HepG2 (cell line): ENCODE results near the gene SLC6A14. TPM values are rescaled to one million over a fixed set of nuclear protein-coding genes. Genes with fewer than 3 reads are reported as not detected.

Source experiments
- ATAC-seq: fragments of 200-7000 bp; cut with Tn5 transposase; 3 replicates; pipeline ENCODE4 v1.9.1; 2020; ENCODE audit warnings: mild to moderate bottlenecking, moderate library complexity
- BruUV-seq: library from RNA; stranded (reverse); fragments of 400-500 nt; replicated peaks from 2 replicates; lab custom pipeline; 2021; lab: Mats Ljungman, UMichigan
- CTCF ChIA-PET: fragments of 300-600 bp; formaldehyde crosslinking; extraction: SDS; loops from one replicate; lab custom pipeline; 2021; ENCODE audit warnings: low total read pairs, inconsistent platforms, low intra/inter-chr PET ratio; lab: Yijun Ruan, JAX
- POLR2A ChIA-PET: fragments of 350-600 bp; sonication (Branson Sonifier 250); formaldehyde crosslinking; loops from one replicate; lab custom pipeline; 2020; ENCODE audit warnings: antibody characterized with exemption, inconsistent platforms; lab: Yijun Ruan, JAX
- DNase-seq: peaks from one replicate; pipeline ENCODE4 v3.0.0-alpha.2; 2015; ENCODE audit warnings: low spot score
- FAIRE-seq: peaks from 3 replicates; lab custom pipeline; 2011; peaks lifted over from hg19 to GRCh38; lab: Jason Lieb, UNC
- H2AFZ ChIP-seq: one replicate; pipeline ENCODE4 v1.6.1; 2011; ENCODE audit warnings: low read length, inconsistent platforms
- H3K27ac ChIP-seq: fragments of 300-600 bp; 3 replicates; pipeline ENCODE4 v1.8.0; 2011; ENCODE audit warnings: mixed run types, mild to moderate bottlenecking, mixed read lengths, low read length, inconsistent platforms; ENCODE audit not compliant: insufficient read depth; ENCODE audit errors: extremely low read length
- H3K27me3 ChIP-seq, 2 experiments: fragments of 200-600 bp in 1 of 2; 2 replicates in 1 of 2; 3 replicates in 1 of 2; pipeline versions ENCODE4 v1.6.0 to v1.8.0; 2011; ENCODE audit warnings: low read length in 2 of 2, mild to moderate bottlenecking in 2 of 2, moderate library complexity in 2 of 2, inconsistent platforms in 1 of 2; ENCODE audit not compliant: insufficient read depth in 2 of 2, control insufficient read depth in 1 of 2
- H3K36me3 ChIP-seq, 2 experiments: fragments of 200-600 bp in 1 of 2; replicated peaks in 1 of 2; 2 replicates in 1 of 2; 3 replicates in 1 of 2; pipeline versions ENCODE4 v1.5.1 to v1.8.0; 2011; ENCODE audit warnings: low read length in 2 of 2, inconsistent platforms in 1 of 2; ENCODE audit not compliant: insufficient read depth in 2 of 2, control insufficient read depth in 1 of 2
- H3K4me1 ChIP-seq: 2 replicates; pipeline ENCODE4 v1.5.1; 2012; ENCODE audit warnings: low read length, inconsistent platforms; ENCODE audit not compliant: insufficient read depth
- H3K4me2 ChIP-seq: 2 replicates; pipeline ENCODE4 v1.6.0; 2011; ENCODE audit warnings: low read depth, low read length, inconsistent platforms
- H3K4me3 ChIP-seq, 3 experiments: fragments of 200-600 bp in 1 of 3; sonication (generic), shearing (Covaris generic) in 1 of 3; replicated peaks in 1 of 3; 2 replicates each; pipeline ENCODE4 v1.5.1; 2011 to 2016; ENCODE audit warnings: low read length in 3 of 3, inconsistent platforms in 2 of 3, low read depth in 2 of 3, mild to moderate bottlenecking in 2 of 3, control low read depth in 1 of 3, mixed read lengths in 1 of 3; ENCODE audit not compliant: insufficient read depth in 1 of 3
- H3K79me2 ChIP-seq: one replicate; pipeline ENCODE4 v1.6.1; 2011; ENCODE audit warnings: low read length, inconsistent platforms; ENCODE audit not compliant: insufficient read depth
- H3K9ac ChIP-seq: 2 replicates; pipeline ENCODE4 v1.6.0; 2011; ENCODE audit warnings: mild to moderate bottlenecking, low read depth, low read length, inconsistent platforms; ENCODE audit not compliant: insufficient read depth
- H3K9me3 ChIP-seq: 2 replicates; pipeline ENCODE4 v1.5.1; 2012; ENCODE audit warnings: mild to moderate bottlenecking, low read length
- H4K20me1 ChIP-seq: 2 replicates; pipeline ENCODE4 v1.6.0; 2011; ENCODE audit warnings: inconsistent platforms, mild to moderate bottlenecking, low read length, moderate library complexity; ENCODE audit not compliant: insufficient read depth
- E2F5 ChIP-seq: sonication (generic); formaldehyde crosslinking; conservative IDR thresholded peaks from 2 replicates; pipeline ENCODE4 v1.4.0; 2020; ENCODE audit warnings: missing genetic modification reagents
- ELK4 ChIP-seq: sonication (generic); formaldehyde crosslinking; IDR thresholded peaks from 2 replicates; pipeline ENCODE4 v1.9.0; 2021; ENCODE audit warnings: missing genetic modification reagents, borderline replicate concordance
- ERF ChIP-seq: IDR thresholded peaks from 2 replicates; pipeline ENCODE4 v1.6.1; 2018; ENCODE audit warnings: missing biosample characterization, missing genetic modification reagents
- KDM2A ChIP-seq: sonication (generic); formaldehyde crosslinking; IDR thresholded peaks from 2 replicates; pipeline ENCODE4 v1.4.0; 2020; ENCODE audit warnings: low read depth, missing genetic modification reagents, borderline replicate concordance
- MAFK ChIP-seq, 2 experiments: IDR thresholded peaks in 1 of 2; conservative IDR thresholded peaks in 1 of 2; 2 replicates each; pipeline ENCODE4 v1.6.1; 2011; ENCODE audit warnings: improper control_type of control experiment in 2 of 2, low read length in 2 of 2
- POLR2AphosphoS2 ChIP-seq: IDR thresholded peaks from 2 replicates; pipeline ENCODE4 v1.6.1; 2011; ENCODE audit warnings: low read depth, low read length, improper control_type of control experiment
- RARA ChIP-seq: IDR thresholded peaks from 2 replicates; pipeline ENCODE4 v1.6.1; 2016; ENCODE audit warnings: missing genetic modification reagents, missing compliant biosample characterization
- THAP7 ChIP-seq: sonication (generic); formaldehyde crosslinking; IDR thresholded peaks from 2 replicates; pipeline ENCODE4 v1.8.1; 2023; ENCODE audit warnings: mild to moderate bottlenecking, missing genetic modification reagents
- ZNF543 ChIP-seq: sonication (generic); formaldehyde crosslinking; IDR thresholded peaks from 2 replicates; pipeline ENCODE4 v1.4.0; 2020; ENCODE audit warnings: mild to moderate bottlenecking, missing genetic modification reagents
- ZNF552 ChIP-seq: sonication (generic); formaldehyde crosslinking; IDR thresholded peaks from 2 replicates; pipeline ENCODE4 v1.9.0; 2022; ENCODE audit warnings: missing genetic modification reagents, mild to moderate bottlenecking, borderline replicate concordance
- ZNF564 ChIP-seq: sonication (generic); formaldehyde crosslinking; IDR thresholded peaks from 2 replicates; pipeline ENCODE4 v1.8.1; 2023; ENCODE audit warnings: mild to moderate bottlenecking, missing genetic modification reagents
- ZNF598 ChIP-seq: sonication (generic); formaldehyde crosslinking; IDR thresholded peaks from 2 replicates; pipeline ENCODE4 v1.5.1; 2020; ENCODE audit warnings: mild to moderate bottlenecking, missing genetic modification reagents, borderline replicate concordance
- ZNF629 ChIP-seq: sonication (generic); formaldehyde crosslinking; conservative IDR thresholded peaks from 2 replicates; pipeline ENCODE4 v1.5.0; 2020; ENCODE audit warnings: missing genetic modification reagents
- ZSCAN31 ChIP-seq: sonication (generic); formaldehyde crosslinking; IDR thresholded peaks from 2 replicates; pipeline ENCODE4 v1.5.0; 2020; ENCODE audit warnings: low read depth, mild to moderate bottlenecking, missing genetic modification reagents
- WGBS: methylation state at CpG from one replicate; pipeline ENCODE4 v1.1.6; 2017; ENCODE audit warnings: low lambda C conversion rate; 5-methylcytosine and 5-hydroxymethylcytosine counted together
- in situ Hi-C: cut with HindIII; loops from 2 replicates; pipeline ENCODE4 v1.10.0; 2017; ENCODE audit warnings: low pct_unique_long_range_greater_than_20kb; ENCODE audit not compliant: extremely low pct_ligation_motif_present
- intact Hi-C: fragments of 100-400 bp; cut with micrococcal nuclease; formaldehyde crosslinking; loops from one replicate; pipeline ENCODE4 v1.10.0; 2022; ENCODE audit not compliant: unreplicated experiment
- polyA plus RNA-seq, 8 experiments: library from polyadenylated mRNA; depleted of rRNA in 3 of 8; stranded (reverse) in 7 of 8; unstranded in 1 of 8; fragments of >200 nt; fragmentation: Illumina TruSeq in 4 of 8; extraction: Trizol in 4 of 8; gene quantifications; 2 replicates each; pipeline versions ENCODE4 v1.2.1 to v1.2.3, GENCODE V29; 2011 to 2016; ENCODE audit warnings: low read depth in 4 of 8, missing spikeins in 1 of 8, mixed read lengths in 1 of 8; ENCODE audit not compliant: insufficient read depth in 1 of 8
- total RNA-seq, 5 experiments: library from RNA; depleted of rRNA; stranded (reverse); fragments of >200 nt; fragmentation: Illumina TruSeq; extraction: Trizol; gene quantifications; 2 replicates each; pipeline ENCODE4 v1.2.3, GENCODE V29; 2016; ENCODE audit warnings: low read depth in 1 of 5

SLC6A14 gene
- total and polyA plus RNA-seq, 2 of the 13 experiments (the other 11 are each of a cell fraction or from before 2014, with no cell fraction given), result 22.6 to 70.2 TPM

GRCh38 chrX:116449156-116449555 lies 12.8 kb downstream of the SLC6A14 start:
- ChIA-PET CTCF (no interaction called here), POLR2A (no interaction called here)
- ATAC-seq (no peak), FAIRE-seq (no peak), DNase-seq (no peak)
- in situ Hi-C loops, result no loop called here
- 78% methylated on average over 2 of the region's 2 CpGs for WGBS
- H3K27ac ChIP-seq, result no peak overlapping the region
- H3K79me2 ChIP-seq, result no peaks in the 10 kb centered on the region
- no peak for TF ChIP-seq KDM2A (CRISPR knock-in tag)
- TF ChIP-seq ZNF564 (CRISPR knock-in tag), result no peak
- no peak for TF ChIP-seq ELK4
- no peak for TF ChIP-seq ZNF629 (CRISPR knock-in tag)
- TF ChIP-seq RARA (CRISPR knock-in tag), result no peak
- TF ChIP-seq THAP7 (CRISPR knock-in tag), result no peak
- no peak for TF ChIP-seq ZNF598 (CRISPR knock-in tag)
- no peak for TF ChIP-seq E2F5 (CRISPR knock-in tag)
- TF ChIP-seq ZNF552 (CRISPR knock-in tag), result no peak
- TF ChIP-seq ZNF543 (CRISPR knock-in tag), result no peak
- no peak for TF ChIP-seq MAFK (conservative IDR thresholded peaks at IDR 0.05 in 1 of 2, IDR thresholded peaks at IDR 0.05 in 1 of 2; ENCODE audit: low read length in 2 of 2)
- no peak for TF ChIP-seq ERF
- no peak for TF ChIP-seq ZSCAN31 (CRISPR knock-in tag)
- TF ChIP-seq POLR2AphosphoS2, result no peak
- no peak overlapping the region for H3K4me3 ChIP-seq
- BruUV-seq, result no TSS peak
- H3K4me2 ChIP-seq, result no peak overlapping the region
- intact Hi-C loops, result no loop called here
- no peaks in the 10 kb centered on the region for H3K36me3 ChIP-seq
- no peak overlapping the region for H3K9ac ChIP-seq
- H4K20me1 ChIP-seq, result no peaks in the 10 kb centered on the region
- no peaks in the 10 kb centered on the region for H3K9me3 ChIP-seq
- H3K27me3 ChIP-seq, result no peaks in the 10 kb centered on the region
- H3K4me1 ChIP-seq, result no peaks in the 10 kb centered on the region
- no peak overlapping the region for H2AFZ ChIP-seq
